GM18511 (cell line): ENCODE measurements around the gene ZBTB48.
"Not testable (repeated sequence)": the region's sequence is repeated elsewhere in the genome, so short reads cannot be mapped to it uniquely, and the experiment has no call there.

Experiments
- ATAC-seq: cut with Tn5 transposase; IDR thresholded peaks from one replicate; pipeline ENCODE4 v1.9.1; 2021; ENCODE audit warnings: mild to moderate bottlenecking, moderate library complexity; ENCODE audit not compliant: unreplicated experiment

The ZBTB48 gene

GRCh38 chr1:6579374-6580118 is at the start of gene ZBTB48:
TSS of gene ZBTB48 (plus strand) at chr1:6579994. CDS start at chr1:6580610, 616 bp downstream.
- peak; percentile 94 for ATAC-seq

GRCh38 chr1:6530504-6531160 is 49.2 kb upstream of the ZBTB48 start:
- ATAC-seq: no peak

- ATAC-seq: no peak
Measured at GRCh38 chr1:6531996-6532395, 47.8 kb upstream of the ZBTB48 start.

- no peak for ATAC-seq
Measured at GRCh38 chr1:6534248-6534822, 45.5 kb upstream of the ZBTB48 start.

- ATAC-seq: no peak
Measured at GRCh38 chr1:6535214-6535613, 44.6 kb upstream of the ZBTB48 start.

GRCh38 chr1:6536291-6536690 is 43.5 kb upstream of the ZBTB48 start:
- no peak for ATAC-seq

- no peak for ATAC-seq
Measured at GRCh38 chr1:6538956-6539355, 40.8 kb upstream of the ZBTB48 start.

- no peak for ATAC-seq
Measured at GRCh38 chr1:6544831-6545230, 35.0 kb upstream of the ZBTB48 start.

- no peak for ATAC-seq
Measured at GRCh38 chr1:6545276-6546112, 34.3 kb upstream of the ZBTB48 start.

GRCh38 chr1:6546326-6546725 is 33.5 kb upstream of the ZBTB48 start:
- no peak for ATAC-seq

- ATAC-seq: no peak
Measured at GRCh38 chr1:6547301-6547700, 32.5 kb upstream of the ZBTB48 start.

- peak; percentile 95 for ATAC-seq
Measured at GRCh38 chr1:6554031-6554906, 25.5 kb upstream of the ZBTB48 start, which contains the start of gene NOL9. TSS of gene NOL9 (minus strand) at chr1:6554513. CDS start at chr1:6554502, 11 bp downstream.

GRCh38 chr1:6554907-6555778 is 24.7 kb upstream of the ZBTB48 start, which contains the start of gene TAS1R1:
TSS of gene TAS1R1 (plus strand) at chr1:6555307. CDS start at chr1:6555374, 67 bp downstream.
- no peak for ATAC-seq

- ATAC-seq: no peak
Measured at GRCh38 chr1:6557597-6557996, 22.2 kb upstream of the ZBTB48 start.

- not testable (repeated sequence) for ATAC-seq
Measured at GRCh38 chr1:6559161-6559560, 20.6 kb upstream of the ZBTB48 start.

- no peak for ATAC-seq
Measured at GRCh38 chr1:6560267-6560666, 19.5 kb upstream of the ZBTB48 start.

- no peak for ATAC-seq
Measured at GRCh38 chr1:6569033-6569432, 10.8 kb upstream of the ZBTB48 start.

GRCh38 chr1:6570100-6570499 is 9.7 kb upstream of the ZBTB48 start:
- no peak for ATAC-seq

- ATAC-seq: no peak
Measured at GRCh38 chr1:6570987-6571386, 8.8 kb upstream of the ZBTB48 start.
